HG02763 (cell line): Measurements from ENCODE around the gene UTP25.
"Not testable (repeated sequence)": the region's sequence is repeated elsewhere in the genome, so short reads cannot be mapped to it uniquely, and the experiment has no call there.

ENCODE experiments used
- ATAC-seq: cut with Tn5 transposase; IDR thresholded peaks from one replicate; pipeline ENCODE4 v1.9.1; 2021; ENCODE audit warnings: mild to moderate bottlenecking, moderate library complexity; ENCODE audit not compliant: unreplicated experiment

Gene UTP25

GRCh38 chr1:209871006-209871405 is 43.2 kb downstream of the UTP25 start:
- ATAC-seq, result no peak

DNA sequence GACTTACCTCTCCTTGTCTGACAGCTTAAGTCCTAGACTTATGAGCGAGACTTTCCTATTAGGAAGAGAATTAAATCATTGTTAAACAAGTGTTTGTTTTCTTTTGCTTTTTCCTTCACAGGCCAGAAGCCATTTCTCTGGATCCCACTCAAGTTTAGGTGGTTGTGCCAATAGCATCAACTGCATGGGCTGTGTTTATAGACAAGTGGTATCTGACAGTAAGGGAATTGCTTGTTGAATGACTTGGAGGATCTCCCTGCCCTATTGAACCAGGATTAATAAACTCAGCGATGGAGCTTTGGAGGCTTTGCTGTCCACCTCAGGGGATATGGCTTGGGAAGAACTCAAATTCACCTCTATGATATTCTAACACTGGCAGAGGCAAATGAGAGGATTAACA is 43.7 kb downstream of the UTP25 start:
- ATAC-seq, result no peak

- ATAC-seq, result no peak
Measured at GRCh38 chr1:209873067-209873799, 45.5 kb downstream of the UTP25 start.

DNA sequence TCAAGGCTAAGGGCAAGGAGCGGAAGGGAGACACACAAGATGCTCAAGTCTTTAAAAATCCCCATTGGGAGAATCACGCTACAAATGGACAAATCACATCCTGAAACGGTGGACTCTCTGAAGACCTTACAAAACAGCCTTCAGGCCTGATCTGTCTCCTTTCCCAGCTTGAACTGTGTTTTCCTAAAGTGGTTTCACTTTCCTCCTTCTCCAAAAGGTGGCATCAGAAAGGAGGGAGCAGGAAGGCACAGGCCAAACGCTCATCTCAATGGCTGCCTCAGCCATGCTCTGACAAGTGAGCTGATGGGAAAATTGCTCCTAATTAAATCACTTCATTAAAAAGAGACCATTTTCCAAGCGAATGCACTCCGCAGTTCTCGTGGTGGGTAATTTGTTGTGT is 47.7 kb downstream of the UTP25 start:
- ATAC-seq, result no peak

- ATAC-seq, result no peak
Measured at GRCh38 chr1:209876078-209876800, 48.5 kb downstream of the UTP25 start.

DNA sequence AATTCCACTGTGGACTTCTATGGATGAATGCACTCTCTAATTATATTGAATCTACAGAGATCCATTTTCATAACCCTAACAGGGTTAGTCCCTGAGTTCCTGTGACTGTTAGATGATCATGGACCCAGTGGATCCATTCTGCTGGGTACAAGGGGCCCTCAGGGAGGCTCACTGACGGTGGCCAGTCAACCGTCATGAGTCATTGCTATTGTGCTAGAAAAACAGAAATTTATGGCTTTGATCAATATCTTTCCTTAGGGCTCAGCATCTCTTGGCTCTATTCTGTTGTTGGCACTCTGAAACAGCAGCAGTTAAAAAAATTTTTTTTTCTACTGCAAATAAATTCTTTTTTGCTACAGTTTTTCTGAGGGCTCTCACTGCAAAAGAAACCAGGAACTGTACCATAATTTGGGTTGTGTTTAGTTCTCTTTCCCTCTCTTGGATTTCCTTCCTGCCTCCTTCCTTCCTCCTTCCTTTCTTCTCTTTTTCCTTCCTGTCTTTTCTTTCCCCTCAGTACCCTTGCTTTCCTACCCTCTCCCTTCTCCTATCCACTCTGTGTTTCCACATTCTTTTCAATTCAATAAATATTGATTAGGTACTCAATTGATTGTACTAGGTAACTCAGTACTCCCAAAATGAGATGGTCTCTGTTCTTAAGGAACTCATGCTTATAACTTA is 49.5 kb downstream of the UTP25 start:
- ATAC-seq, result no peak

DNA sequence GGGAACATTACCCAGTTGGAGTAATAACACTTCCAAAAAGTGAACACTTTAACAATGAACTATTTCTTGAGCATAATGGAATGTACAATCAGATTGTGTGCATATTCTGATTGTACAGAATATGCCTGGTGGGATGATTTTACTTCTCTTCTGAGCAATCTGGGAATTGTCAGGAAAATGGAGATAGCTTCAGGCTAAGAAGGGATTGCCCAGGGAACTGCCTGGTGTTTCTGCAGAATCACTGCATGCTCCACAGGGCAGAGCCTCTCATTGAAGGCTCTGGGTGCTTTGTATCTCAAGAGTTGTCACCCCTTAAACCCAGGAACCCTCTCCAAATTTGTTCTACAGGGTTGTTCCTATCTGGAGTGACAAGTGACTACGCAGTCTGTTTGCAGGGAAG is 51.2 kb downstream of the UTP25 start:
- ATAC-seq, result no peak

- no peak for ATAC-seq
Measured at GRCh38 chr1:209879539-209879938, 51.8 kb downstream of the UTP25 start.

DNA sequence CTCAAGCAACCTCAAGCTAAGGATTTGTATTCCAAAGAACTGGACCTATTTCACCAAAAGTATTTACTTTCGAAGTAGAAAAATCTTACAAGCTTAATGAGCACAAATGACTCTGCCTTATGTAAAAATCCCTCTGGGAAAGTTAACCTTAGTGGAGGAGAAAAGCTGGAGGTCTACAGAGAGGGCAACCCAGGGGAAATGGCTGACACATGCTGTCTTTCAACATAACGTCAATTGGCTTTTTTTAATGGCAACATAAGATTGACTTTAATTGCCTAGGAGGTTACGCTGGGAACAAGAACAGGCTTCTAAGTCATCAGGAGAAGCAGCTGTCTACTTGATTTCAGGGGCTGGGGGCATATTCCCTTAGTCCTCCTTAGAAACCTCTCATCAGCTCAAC is 52.3 kb downstream of the UTP25 start:
- ATAC-seq, result no peak

DNA sequence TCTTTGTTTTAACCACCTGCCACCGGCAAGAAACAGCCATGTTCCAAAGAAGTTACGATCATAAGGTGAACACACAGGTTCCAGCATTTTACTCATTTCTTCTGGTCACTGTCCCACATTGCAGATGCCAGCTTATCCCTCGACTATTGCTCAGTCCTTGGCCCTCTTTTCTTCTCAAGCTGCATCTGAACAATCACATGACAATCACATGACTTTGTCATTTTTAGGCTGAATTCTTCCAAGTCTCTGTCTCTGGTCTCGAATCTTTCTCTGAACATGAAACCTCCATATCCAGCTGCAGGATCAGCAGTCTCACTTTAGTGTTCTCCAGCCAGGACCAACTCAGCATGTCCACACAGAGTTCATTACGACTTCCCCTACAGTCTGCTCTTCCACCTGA is 53.8 kb downstream of the UTP25 start:
- ATAC-seq, result no peak

GRCh38 chr1:209882286-209882685 is 54.5 kb downstream of the UTP25 start:
- ATAC-seq, result no peak

- ATAC-seq, result no peak
Measured at GRCh38 chr1:209882942-209883340, 55.2 kb downstream of the UTP25 start.

DNA sequence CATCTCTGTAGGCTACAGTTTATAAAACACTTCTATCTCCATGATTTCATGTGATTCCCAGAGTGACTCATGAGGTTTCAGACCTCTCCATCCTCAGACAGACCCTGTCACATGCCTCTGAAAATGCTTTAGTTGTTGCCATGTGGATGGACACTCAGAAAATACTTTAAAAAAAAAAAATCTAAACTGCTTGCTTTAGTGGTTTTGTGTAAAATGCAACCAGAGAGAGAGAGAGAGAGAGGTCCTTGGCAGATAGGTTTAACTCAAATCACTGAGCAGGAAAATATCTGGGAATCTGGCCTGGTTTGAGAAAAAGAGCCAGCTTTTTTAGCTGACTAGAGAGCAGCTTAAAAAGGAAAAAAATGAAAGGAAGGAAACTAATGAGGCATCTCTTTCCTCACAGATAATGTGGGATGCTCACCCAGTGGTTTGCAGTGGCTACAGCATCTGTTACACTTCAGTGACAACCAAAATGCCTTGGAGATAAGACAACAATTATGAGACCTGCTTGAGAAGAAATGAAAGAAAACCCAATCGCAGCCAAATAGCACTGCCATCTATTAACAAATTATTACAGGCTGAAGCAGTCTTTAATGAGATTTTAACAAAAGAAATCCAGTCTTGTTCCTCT is 55.7 kb downstream of the UTP25 start:
- no peak for ATAC-seq

- ATAC-seq, result no peak
Measured at GRCh38 chr1:209884249-209884648, 56.5 kb downstream of the UTP25 start.

DNA sequence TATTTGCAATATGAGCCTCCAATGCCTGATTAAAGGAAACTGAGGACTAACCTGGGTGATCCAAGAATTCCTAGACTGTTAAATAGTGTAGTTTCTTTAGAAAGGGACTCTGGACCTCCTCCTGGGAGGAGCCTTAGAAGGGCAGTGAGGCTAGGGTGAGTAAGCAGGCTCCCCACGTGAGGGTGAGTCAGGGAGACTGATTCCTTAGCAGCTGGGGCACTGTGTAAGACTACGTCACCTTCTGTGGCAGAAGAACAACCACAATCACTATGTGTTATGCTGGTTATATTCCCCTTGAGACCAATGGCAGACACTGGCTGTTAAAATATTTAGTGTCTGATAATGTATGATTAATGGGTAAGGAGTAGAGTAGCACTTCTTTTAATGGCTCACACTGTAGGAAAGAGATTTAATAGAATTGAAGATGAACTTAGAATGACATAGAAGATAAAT is 56.9 kb downstream of the UTP25 start:
- peak; percentile 88 for ATAC-seq

DNA sequence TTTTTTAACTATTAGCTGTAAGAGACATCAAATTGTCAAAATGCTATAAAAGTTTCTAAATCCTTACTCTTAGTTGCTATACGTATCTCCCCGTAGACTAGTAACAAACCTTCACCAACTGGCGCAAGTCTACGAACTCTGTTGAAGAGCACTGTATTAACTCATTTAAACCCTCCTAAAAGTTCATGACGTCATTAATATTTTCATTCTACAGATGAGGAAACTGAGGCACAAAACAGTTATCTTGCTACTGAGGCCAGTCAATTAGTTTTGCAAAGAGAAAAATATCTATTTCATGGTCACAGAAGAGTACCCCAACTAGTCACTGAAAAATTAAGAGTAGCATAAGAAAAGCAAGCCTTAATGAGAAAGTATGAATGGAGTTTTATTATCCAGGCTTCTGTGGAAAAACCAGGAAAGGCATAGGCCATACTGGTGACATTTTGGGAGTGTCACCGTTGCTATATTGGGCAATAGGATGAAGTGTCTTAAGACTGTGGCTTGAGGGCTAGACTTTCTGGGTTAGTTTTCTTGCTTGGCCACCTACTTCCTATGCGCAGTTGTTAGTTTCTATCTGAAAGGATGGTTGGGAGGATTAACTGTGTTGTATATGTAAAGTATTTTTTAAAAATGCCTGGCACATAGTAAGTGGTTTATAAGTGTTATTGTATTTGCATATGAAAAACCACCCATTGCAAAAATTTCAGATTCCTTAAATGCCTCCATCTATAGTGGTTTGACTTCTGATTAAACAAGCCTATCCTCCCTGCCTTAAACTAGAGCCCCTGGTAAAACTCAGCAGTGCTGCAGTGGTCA is 57.8 kb downstream of the UTP25 start:
- no peak for ATAC-seq

- ATAC-seq, result no peak
Measured at GRCh38 chr1:209886219-209886536, 58.4 kb downstream of the UTP25 start.

GRCh38 chr1:209888291-209889076 is 60.7 kb downstream of the UTP25 start:
- ATAC-seq, result not testable (repeated sequence)

DNA sequence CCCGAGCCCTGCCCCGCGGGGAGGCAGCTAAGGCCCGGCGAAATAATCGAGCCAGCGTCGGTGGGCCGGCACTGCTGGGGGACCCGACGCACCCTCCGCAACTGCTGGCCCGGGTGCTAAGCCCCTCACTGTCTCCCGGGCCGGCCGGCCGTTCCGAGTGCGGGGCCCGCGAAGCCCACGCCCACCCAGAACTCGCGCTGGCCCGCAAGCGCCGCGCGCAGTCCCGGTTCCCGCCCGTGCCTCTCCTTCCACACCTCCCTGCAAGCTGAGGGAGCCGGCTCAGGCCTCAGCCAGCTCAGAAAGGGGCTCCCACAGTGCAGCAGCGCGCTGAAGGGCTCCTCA is 61.3 kb downstream of the UTP25 start:
- ATAC-seq, result no peak
